Measurements from ENCODE around the gene ARHGAP1. TPM values are rescaled to one million over a fixed set of nuclear protein-coding genes. Genes with fewer than 3 reads are reported as not detected.

The ARHGAP1 gene
- 16.1 and 27.1 TPM in 2 replicates for total RNA-seq (2014; rRNA removed)
- percentile 65 among the genes with signal in this experiment for Bru-seq, nascent RNA
- percentile 79 among the genes with signal in this experiment for BruChase-seq, experiment 1, labeled RNA remaining after a 6-hour chase
- BruChase-seq, experiment 2, labeled RNA remaining after a 2-hour chase, result percentile 67 among the genes with signal in this experiment
- long read RNA-seq, partial matches to known transcripts, result 4 of 36 reads
- long read RNA-seq, other reads (novel, unspliced or antisense), result 27 of 36 reads

DNA sequence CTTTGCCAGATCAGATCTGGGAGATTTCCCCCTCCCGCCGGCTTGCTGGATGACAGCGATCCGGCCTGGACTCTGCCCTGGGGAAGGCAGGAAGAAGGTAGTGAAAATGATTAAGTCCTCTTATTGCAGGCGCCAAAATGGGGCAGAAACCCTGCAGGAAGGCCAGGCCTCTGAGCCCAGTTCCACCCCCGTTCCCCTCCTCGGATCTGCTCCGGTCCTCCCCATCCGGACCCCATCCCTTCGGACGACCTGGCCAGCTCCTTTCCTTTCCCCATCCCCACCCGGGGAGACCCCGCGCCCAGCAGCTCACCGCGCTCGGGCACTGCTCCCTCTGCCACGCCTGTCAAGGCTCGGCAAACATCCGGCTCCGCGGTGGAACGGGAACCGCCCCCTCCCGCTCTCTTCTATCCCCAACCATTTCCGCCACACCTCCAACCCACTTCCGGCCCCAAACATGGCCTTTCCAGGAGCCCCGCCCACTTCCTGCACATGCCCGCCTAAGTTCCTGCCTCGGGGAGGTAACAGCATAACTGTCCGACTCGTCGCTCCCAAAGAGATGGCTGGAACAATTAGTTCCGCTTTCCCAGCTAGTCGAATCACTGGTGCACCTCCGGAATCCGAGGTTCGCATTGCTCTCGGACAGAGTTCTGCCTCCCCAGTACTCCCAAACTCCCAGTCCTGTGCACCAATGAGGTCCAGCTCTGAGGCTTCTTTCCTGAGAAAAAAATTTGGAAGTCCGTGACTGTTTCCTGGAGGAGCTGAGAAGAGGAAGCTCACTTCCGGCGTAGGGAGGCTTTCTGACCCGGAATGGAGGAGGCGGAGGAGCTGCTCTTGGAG lies at the start of gene ARHGAP1, which contains the start of gene ZNF408:
ARHGAP1 (minus strand) TSS at position 379 of the 837 bp plus-strand sequence. CDS start 4,512 bp downstream, outside the sequence.
ZNF408 (plus strand) TSS at position 791 of the 837 bp plus-strand sequence; CDS start at position 808, 17 bp downstream.
- H3K27ac ChIP-seq (ENCODE audit: low read length), result peak within 1 kb of the TSS; percentile 82
- H3K9me3 ChIP-seq (ENCODE audit: low read length), result no peaks in the 10 kb centered on the region
- BruUV-seq (replicated peaks), result no TSS peak
- H3K9me2 ChIP-seq (replicated peaks; ENCODE audit: low read length), result no peaks in the 10 kb centered on the region
- peak within 1 kb of the TSS; percentile 90 for H2AFZ ChIP-seq (ENCODE audit: low read length)
- no peaks in the 10 kb centered on the region for H3K27me3 ChIP-seq (ENCODE audit: low read length)
- peak within 1 kb of the TSS; percentile 89 for H3K4me3 ChIP-seq (ENCODE audit: low read length)
- peak; percentile 95 for ATAC-seq
- peaks cover 23% of the 10 kb centered on the region; the same call in 1 of the 2 replicates for H3K36me3 ChIP-seq (ENCODE audit: low read depth, low read length)
- POLR2A ChIA-PET (ENCODE audit: unreplicated experiment), result interaction anchor here (0.6 kb wide), 1 partner anchor 52 kb away, joined by 3 read pairs; no protein-coding TSS in a partner anchor
- DNase-seq, result peak; percentile 97
- H3K4me2 ChIP-seq (ENCODE audit: low read length), result peak within 1 kb of the TSS; percentile 88
- H3K9ac ChIP-seq (ENCODE audit: low read length), result peak within 1 kb of the TSS; percentile 91
- peaks cover 34% of the 10 kb centered on the region for H3K79me2 ChIP-seq (ENCODE audit: low read length)
- no peak for TF ChIP-seq EZH2phosphoT487 (IDR thresholded peaks at IDR 0.05; ENCODE audit: borderline replicate concordance, low read length)
- TF ChIP-seq, protein P1, sequence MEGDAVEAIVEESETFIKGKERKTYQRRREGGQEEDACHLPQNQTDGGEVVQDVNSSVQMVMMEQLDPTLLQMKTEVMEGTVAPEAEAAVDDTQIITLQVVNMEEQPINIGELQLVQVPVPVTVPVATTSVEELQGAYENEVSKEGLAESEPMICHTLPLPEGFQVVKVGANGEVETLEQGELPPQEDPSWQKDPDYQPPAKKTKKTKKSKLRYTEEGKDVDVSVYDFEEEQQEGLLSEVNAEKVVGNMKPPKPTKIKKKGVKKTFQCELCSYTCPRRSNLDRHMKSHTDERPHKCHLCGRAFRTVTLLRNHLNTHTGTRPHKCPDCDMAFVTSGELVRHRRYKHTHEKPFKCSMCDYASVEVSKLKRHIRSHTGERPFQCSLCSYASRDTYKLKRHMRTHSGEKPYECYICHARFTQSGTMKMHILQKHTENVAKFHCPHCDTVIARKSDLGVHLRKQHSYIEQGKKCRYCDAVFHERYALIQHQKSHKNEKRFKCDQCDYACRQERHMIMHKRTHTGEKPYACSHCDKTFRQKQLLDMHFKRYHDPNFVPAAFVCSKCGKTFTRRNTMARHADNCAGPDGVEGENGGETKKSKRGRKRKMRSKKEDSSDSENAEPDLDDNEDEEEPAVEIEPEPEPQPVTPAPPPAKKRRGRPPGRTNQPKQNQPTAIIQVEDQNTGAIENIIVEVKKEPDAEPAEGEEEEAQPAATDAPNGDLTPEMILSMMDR (conservative IDR thresholded peaks at IDR 0.05; ENCODE audit: low read depth, low read length), result no peak
- TF ChIP-seq EZH2 (IDR thresholded peaks at IDR 0.05; ENCODE audit: low read length, unreplicated experiment), result no peak
- CTCF ChIA-PET, result interaction anchor here (0.6 kb wide), 1 partner anchor 25 kb away, joined by 3 read pairs; no protein-coding TSS in a partner anchor
- H3F3A ChIP-seq (ENCODE audit: low read length, unreplicated experiment), result no peaks in the 10 kb centered on the region
- intact Hi-C loops (cut with micrococcal nuclease), result loop anchor here (2.0 to 5.0 kb wide), 3 partner anchors 37 to 78 kb away; no protein-coding TSS in a partner anchor
- no peaks in the 10 kb centered on the region for H4K20me1 ChIP-seq (ENCODE audit: low read length)
- H3K4me1 ChIP-seq (ENCODE audit: insufficient read depth, low read length), result 0 out of 2 replicates have a peak, but pooled peaks cover 3% of the 10 kb centered on the region

DNA sequence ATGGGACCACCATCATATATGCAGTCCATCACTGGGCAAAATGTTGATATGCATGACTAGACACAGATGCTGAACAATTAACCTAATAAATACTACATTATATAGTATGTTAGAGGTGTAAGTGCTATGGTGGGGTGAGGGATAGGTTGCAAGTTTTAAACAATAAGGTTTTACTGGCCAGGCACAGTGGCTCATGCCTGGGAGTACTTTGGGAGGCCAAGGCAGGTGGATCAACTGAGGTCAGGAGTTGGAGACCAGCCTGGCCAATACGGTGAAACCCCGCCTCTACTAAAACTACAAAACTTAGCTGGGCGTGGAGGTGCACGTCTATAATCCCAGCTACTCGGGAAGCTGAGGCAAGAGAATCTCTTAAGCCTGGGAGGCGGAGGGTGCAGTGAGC lies 46.7 kb upstream of the ARHGAP1 start:
- H3K4me1 ChIP-seq (ENCODE audit: insufficient read depth, low read length), result no peaks in the 10 kb centered on the region
- H3K9me3 ChIP-seq (ENCODE audit: low read length), result no peaks in the 10 kb centered on the region
- no TSS peak for BruUV-seq (replicated peaks)
- H4K20me1 ChIP-seq (ENCODE audit: low read length), result no peaks in the 10 kb centered on the region
- peaks cover 65% of the 10 kb centered on the region for H3K36me3 ChIP-seq (ENCODE audit: low read depth, low read length)
- H3K79me2 ChIP-seq (ENCODE audit: low read length), result no peaks in the 10 kb centered on the region
- H3F3A ChIP-seq (ENCODE audit: low read length, unreplicated experiment), result no peaks in the 10 kb centered on the region
- TF ChIP-seq EZH2 (IDR thresholded peaks at IDR 0.05; ENCODE audit: low read length, unreplicated experiment) (no peak), EZH2phosphoT487 (IDR thresholded peaks at IDR 0.05; ENCODE audit: borderline replicate concordance, low read length) (no peak)
- TF ChIP-seq, protein P1 (conservative IDR thresholded peaks at IDR 0.05; ENCODE audit: low read depth, low read length), result no peak
- H3K27me3 ChIP-seq (ENCODE audit: low read length), result no peaks in the 10 kb centered on the region
- H2AFZ ChIP-seq (ENCODE audit: low read length), result no peak overlapping the region
- H3K27ac ChIP-seq (ENCODE audit: low read length), result no peak overlapping the region
- POLR2A ChIA-PET (ENCODE audit: unreplicated experiment), result no interaction called here
- no peak overlapping the region for H3K4me2 ChIP-seq (ENCODE audit: low read length)
- no peak overlapping the region for H3K9ac ChIP-seq (ENCODE audit: low read length)
- ATAC-seq (no peak), DNase-seq (no peak)
- CTCF ChIA-PET, result no interaction called here
- H3K9me2 ChIP-seq (replicated peaks; ENCODE audit: low read length), result no peaks in the 10 kb centered on the region
- no peak overlapping the region for H3K4me3 ChIP-seq (ENCODE audit: low read length)
- intact Hi-C loops (cut with micrococcal nuclease), result no loop called here

Data from PC-3 (cell line).